NCI-H1694 treated with DMSO at 0.1 percent for 48 hours (cell line): ENCODE measurements around the gene S1PR4.
"Not testable (repeated sequence)": the region's sequence is repeated elsewhere in the genome, so short reads cannot be mapped to it uniquely, and the experiment has no call there.

ENCODE experiments used
- DNase-seq: peaks from one replicate; lab custom pipeline; 2025; lab: John Stamatoyannopoulos, UW

S1PR4 gene

GRCh38 chr19:3194106-3195087, 15.8 kb downstream of the S1PR4 start:
- no peak for DNase-seq

GRCh38 chr19:3196064-3196932, 17.7 kb downstream of the S1PR4 start:
- DNase-seq = no peak

DNA sequence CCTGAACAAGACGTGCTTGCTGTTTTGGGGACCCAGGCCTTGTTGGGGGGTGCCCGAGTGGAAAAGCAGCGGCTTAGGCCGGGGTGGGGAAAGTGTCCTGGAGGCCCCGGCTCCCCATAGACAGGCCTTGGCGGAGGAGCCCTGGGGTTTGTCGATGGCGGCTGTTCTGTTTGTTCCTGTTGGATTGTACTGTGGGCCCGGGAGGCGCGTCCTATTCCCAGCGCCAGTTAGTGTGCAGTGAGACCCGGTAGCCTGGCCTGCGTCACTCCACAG, 18.3 kb downstream of the S1PR4 start:
- DNase-seq = no peak

DNA sequence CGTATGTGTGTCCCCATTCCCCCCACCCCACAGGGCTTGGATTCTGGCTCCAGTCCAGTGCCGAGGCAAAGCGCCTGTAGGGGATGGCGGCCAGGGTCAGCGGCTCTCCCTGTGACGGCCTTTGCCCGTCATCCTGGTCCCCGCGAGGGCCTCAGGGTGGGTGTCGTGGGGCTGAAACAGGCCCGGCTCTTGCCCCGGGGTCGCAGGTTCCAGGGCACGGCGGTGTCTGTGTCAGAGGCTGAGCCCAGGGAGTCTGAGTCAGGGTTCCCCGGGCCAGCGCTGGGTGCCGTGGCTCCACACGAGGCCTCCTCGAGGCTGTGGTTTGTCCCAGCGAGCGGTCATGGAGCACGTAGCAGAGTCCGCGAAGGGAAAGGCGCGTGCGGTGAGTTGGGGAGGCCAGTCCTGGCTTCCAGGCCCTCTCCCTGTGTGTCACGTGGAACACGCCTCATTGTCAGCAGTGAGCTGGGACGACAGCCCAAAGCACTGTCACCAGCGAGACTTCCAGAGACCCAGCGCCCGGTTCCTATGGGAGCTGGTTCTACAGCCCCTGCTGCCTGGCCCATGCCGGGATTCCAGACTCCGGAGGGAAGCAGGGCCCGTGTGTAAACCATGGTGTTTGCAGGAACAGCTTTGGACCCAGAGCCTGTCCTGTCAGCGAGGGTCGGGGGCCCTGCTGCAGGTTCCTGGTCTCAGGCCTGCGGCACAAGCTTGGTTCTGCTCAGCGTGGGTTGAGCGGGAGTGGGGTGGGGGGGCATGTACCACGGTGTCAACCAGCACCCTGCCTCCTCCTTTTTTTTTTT, 20.5 kb downstream of the S1PR4 start:
- no peak for DNase-seq

DNA sequence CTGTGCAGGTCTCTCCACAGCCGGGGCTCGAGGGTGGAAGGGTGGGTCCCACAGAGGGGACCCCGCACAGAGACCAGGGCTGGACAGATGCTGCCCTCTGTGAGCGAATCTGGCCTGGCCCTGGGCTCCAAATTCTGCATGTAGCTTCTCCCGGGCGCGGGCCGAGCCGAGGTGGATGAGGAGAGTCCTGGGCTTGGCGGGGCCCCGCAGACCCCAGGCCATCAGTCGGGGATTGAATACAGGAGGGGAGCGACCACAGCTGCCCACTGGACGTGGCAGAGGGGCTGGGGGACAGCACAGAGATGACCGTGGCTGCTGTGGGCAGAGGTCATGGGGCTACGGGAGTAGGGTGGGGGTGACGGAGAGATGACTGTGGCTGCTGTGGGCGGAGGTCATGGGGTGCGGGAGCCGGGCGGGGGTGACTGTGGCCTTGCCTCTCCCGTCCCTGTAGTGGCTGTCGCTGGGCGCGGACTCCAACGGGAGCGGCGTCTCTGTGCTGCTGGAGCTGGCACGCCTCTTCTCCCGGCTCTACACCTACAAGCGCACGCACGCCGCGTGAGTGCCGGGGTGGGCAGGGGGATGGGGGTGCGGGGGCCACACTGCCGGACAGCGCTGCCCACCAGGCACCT, 22.6 kb downstream of the S1PR4 start:
- DNase-seq = no peak

GRCh38 chr19:3201911-3202310, 23.3 kb downstream of the S1PR4 start:
- DNase-seq = no peak

DNA sequence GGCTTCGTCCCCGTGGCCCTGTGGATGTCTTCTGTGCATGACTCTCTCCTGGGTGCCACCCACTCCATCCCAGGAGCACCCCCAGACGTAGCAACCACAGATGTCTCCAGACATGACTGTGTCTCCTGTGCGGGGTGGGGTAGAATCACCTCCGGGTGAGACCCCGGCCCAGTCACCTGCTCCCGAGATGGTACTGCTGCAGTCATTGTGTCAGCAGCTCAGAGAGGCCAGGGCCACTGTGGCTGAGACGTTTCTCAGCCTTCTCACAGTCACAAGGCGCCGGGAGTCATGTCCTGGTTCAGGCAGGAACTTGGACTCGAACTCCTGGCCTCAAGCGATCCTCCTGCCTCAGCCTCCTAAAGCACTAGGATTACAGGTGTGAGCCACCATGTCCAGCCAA, 23.8 kb downstream of the S1PR4 start:
- no peak for DNase-seq

DNA sequence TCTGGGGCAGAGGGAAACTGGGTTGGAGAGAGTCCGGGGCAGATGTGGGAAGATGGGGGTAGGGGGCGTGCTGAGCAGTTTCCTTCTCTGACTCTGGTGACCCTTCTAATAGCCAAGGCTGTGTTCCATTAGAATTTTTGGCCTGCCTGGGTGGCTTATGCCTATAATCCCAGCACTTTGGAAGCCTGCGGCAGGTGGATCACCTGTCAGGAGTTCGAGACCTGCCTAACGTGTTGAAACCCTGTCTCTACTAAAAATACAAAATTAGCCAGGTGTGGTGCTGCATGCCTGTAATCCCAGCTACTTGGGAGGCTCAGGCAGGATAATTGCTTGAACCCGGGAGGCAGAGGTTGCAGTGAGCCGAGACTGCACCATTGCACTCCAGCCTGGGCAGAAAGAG, 24.3 kb downstream of the S1PR4 start:
- DNase-seq = not testable (repeated sequence)

DNA sequence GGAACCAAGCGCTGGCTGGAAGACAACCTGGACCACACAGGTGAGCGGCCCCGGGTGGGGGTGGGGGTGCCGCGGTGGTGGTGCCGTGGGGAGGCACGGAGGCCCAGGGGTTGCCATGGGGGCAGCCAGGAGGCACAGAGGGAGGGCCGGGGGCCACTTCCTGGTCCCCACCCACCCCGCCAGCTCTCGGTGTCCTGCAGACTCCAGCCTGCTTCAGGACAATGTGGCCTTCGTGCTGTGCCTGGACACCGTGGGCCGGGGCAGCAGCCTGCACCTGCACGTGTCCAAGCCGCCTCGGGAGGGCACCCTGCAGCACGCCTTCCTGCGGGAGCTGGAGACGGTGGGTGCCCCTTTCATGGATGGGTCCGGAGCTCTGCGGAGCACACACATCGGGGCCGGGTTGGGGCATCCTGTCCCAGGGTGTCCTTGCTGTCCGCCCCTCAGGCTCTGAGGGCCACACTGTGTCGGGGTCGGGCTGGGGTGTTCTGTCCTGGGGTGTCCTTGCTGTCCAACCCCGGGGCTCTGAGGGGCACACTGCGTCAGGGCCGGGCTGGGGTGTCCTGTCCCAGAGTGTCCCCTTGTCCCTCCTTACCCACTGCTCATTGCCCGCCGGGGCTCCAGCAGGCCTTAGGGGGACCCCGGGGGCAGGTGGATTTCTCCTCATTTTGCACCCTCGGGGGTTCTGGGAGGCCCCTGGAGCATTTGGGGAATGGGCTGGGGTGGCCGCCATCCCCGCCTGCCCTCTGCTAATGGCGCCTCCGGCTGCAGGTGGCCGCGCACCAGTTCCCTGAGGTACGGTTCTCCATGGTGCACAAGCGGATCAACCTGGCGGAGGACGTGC, 25.5 kb downstream of the S1PR4 start:
- DNase-seq = no peak

- no peak for DNase-seq
Observed at GRCh38 chr19:3204646-3205275, 26.2 kb downstream of the S1PR4 start.

- no peak for DNase-seq
Observed at GRCh38 chr19:3206216-3206953, 27.8 kb downstream of the S1PR4 start.

- DNase-seq = no peak
Observed at GRCh38 chr19:3207461-3208242, 29.1 kb downstream of the S1PR4 start.

DNA sequence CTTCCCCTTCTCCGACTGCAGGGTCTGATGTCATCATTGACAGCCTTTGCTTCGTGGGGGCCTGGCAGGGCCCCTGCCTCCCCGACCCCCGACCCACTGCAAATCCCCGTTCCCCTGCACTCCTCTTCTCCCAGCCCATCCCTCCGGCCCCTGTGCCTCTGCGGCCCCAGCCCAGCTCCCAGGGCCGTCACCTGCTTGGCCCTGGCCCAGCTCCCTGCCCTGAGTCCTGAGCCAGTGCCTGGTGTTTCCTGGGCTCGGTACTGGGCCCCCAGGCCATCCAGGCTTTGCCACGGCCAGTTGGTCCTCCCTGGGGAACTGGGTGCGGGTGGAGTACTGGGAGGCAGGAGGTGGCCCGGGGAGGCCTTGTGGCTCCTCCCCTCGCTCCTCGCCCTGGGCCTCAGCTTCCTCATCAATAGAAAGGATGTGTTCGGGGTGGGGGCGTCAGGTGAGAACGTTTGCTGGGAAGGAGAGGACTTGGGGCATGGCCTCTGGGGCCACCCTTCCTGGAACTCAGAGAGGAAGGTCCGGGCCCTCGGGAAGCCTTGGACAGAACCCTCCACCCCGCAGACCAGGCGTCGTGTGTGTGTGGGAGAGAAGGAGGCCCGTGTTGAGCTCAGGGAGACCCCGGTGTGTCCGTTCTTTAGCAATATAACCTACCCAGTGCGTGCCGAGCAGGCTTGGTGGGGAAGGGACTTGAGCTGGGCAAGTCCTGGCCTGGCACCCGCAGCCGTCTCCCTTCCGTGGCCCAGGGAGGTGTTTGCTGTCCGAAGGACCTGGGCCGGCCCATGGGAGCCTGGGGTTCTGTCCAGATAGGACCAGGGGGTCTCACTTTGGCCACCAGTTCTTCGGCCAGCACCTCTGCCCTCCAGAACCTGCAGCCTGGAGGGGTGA, 30.0 kb downstream of the S1PR4 start:
- no peak for DNase-seq

- DNase-seq = peak; percentile 41
Observed at GRCh38 chr19:3210347-3211017, 31.9 kb downstream of the S1PR4 start.

DNA sequence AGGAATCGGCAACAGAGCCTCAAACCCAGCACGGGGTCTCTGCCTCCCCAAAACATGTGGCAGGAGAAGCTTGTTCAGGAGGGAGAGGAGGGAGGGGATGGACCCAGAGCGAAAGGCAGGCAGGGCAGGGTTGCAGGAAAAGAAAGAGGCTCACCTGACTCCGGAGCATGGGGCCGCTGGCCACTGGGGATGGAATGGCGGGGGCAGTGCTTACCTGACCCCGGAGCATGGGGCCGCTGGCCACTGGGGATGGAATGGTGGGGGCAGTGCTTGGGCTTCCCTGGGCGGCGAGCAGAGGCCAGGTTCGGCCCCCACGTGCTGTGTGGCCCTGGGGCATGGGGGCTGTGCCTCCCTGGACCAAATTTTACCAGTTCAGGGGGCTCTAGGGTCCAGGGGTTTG, 32.6 kb downstream of the S1PR4 start:
- no peak for DNase-seq

GRCh38 chr19:3213159-3213558, 34.6 kb downstream of the S1PR4 start:
- DNase-seq = no peak

DNA sequence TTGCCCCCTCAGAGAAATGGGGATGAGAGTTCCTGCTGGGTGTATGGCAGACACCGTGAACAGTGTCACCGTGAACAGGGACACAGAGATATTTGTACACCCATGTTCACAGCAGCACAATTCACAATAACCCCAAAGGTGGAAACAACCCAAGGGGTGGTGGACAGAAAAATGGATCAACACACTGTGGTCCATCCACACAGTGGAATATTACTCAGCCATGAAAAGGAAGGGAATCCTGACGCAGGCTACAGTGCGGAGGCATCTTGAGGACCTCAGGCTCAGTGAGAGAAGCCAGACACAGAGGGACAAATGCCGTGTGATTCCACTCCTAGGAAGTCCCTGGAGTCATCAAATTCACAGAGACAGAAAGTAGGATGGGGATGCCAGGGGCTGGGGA, 38.3 kb downstream of the S1PR4 start:
- DNase-seq = no peak
